Endothelial cell of umbilical vein (primary cell): Measurements from ENCODE around the gene MYL2. TPM values are rescaled to one million over a fixed set of nuclear protein-coding genes. Genes with fewer than 3 reads are reported as not detected.

Experiments
- BruUV-seq: library from RNA; stranded (reverse); fragments of 400-500 nt; replicated peaks from 2 replicates; lab custom pipeline; 2021; lab: Mats Ljungman, UMichigan
- CTCF ChIA-PET: fragments of 300-600, 350-600 bp; sonication (Branson Sonifier 250); formaldehyde crosslinking; loops from one replicate; lab custom pipeline; 2021; ENCODE audit warnings: antibody characterized with exemption, inconsistent platforms; lab: Charles Lee
- POLR2A ChIA-PET: fragments of 300-600, 350-600 bp; sonication (Branson Sonifier 250); formaldehyde crosslinking; loops from one replicate; lab custom pipeline; 2021; ENCODE audit warnings: antibody characterized with exemption, inconsistent platforms; lab: Charles Lee
- DNase-seq: peaks from one replicate; pipeline ENCODE4 v3.0.0-alpha.2; 2011; ENCODE audit warnings: low read depth, low spot score
- FAIRE-seq: peaks from 2 replicates; lab custom pipeline; 2011; peaks lifted over from hg19 to GRCh38; lab: Jason Lieb, UNC
- H2AFZ ChIP-seq: 2 replicates; pipeline ENCODE4 v1.6.0; 2012; ENCODE audit warnings: low read depth, low read length, control low read depth, inconsistent platforms
- H3K27ac ChIP-seq: 2 replicates; pipeline ENCODE4 v1.5.1; 2011; ENCODE audit warnings: low read depth, mild to moderate bottlenecking, control low read depth, low read length, moderate library complexity; ENCODE audit not compliant: insufficient read depth
- H3K27me3 ChIP-seq, 2 experiments: 2 replicates each; pipeline versions ENCODE4 v1.6.0 to v1.6.1; 2011; ENCODE audit warnings: low read length in 2 of 2, mixed read lengths in 1 of 2; ENCODE audit not compliant: control insufficient read depth in 2 of 2, insufficient read depth in 2 of 2
- H3K36me3 ChIP-seq, 2 experiments: 2 replicates in 1 of 2; 3 replicates in 1 of 2; pipeline ENCODE4 v1.5.1; 2011; ENCODE audit warnings: low read length in 2 of 2, mild to moderate bottlenecking in 1 of 2, moderate library complexity in 1 of 2; ENCODE audit not compliant: control insufficient read depth in 2 of 2, insufficient read depth in 2 of 2; ENCODE audit errors: extremely low read depth in 1 of 2
- H3K4me1 ChIP-seq: 3 replicates; pipeline ENCODE4 v1.5.1; 2011; ENCODE audit warnings: mild to moderate bottlenecking, low read length; ENCODE audit not compliant: control insufficient read depth, insufficient read depth; ENCODE audit errors: extremely low read depth
- H3K4me2 ChIP-seq: 2 replicates; pipeline ENCODE4 v1.6.1; 2011; ENCODE audit warnings: low read length, control low read depth, mixed read lengths; ENCODE audit not compliant: insufficient read depth
- H3K4me3 ChIP-seq, 3 experiments: fragments of 200-600 bp in 1 of 3; sonication (generic), shearing (Covaris generic) in 1 of 3; replicated peaks in 1 of 3; 2 replicates each; pipeline ENCODE4 v1.5.1; 2011 to 2016; ENCODE audit warnings: control low read depth in 3 of 3, low read length in 3 of 3, mild to moderate bottlenecking in 2 of 3, inconsistent platforms in 1 of 3, low read depth in 1 of 3, moderate library complexity in 1 of 3; ENCODE audit not compliant: insufficient read depth in 1 of 3
- H3K79me2 ChIP-seq: 2 replicates; pipeline ENCODE4 v1.6.0; 2012; ENCODE audit warnings: low read length, inconsistent platforms; ENCODE audit not compliant: control insufficient read depth, insufficient read depth
- H3K9ac ChIP-seq: replicated peaks from 2 replicates; pipeline ENCODE3; 2011; ENCODE audit warnings: low read length, control low read depth; ENCODE audit not compliant: insufficient read depth; ENCODE audit errors: extremely low read depth
- H3K9me1 ChIP-seq: replicated peaks from 3 replicates; pipeline ENCODE4 v1.6.0; 2011; ENCODE audit warnings: mild to moderate bottlenecking, low read length; ENCODE audit not compliant: control insufficient read depth, insufficient read depth; ENCODE audit errors: extremely low read depth
- H3K9me3 ChIP-seq: replicated peaks from 2 replicates; pipeline ENCODE4 v1.5.1; 2012; ENCODE audit warnings: low read length, inconsistent platforms; ENCODE audit not compliant: control insufficient read depth, insufficient read depth
- H4K20me1 ChIP-seq: replicated peaks from 2 replicates; pipeline ENCODE3; 2011; ENCODE audit warnings: mild to moderate bottlenecking, low read length; ENCODE audit not compliant: control insufficient read depth, insufficient read depth; ENCODE audit errors: extremely low read depth
- CTCF ChIP-seq, 2 donors: IDR thresholded peaks; 1 replicate in 1 of 2; 2 replicates in 1 of 2; pipeline ENCODE4 v1.5.1; 2011; ENCODE audit warnings: low read length in 2 of 2, mild to moderate bottlenecking in 2 of 2, moderate library complexity in 2 of 2, control low read depth in 1 of 2, inconsistent platforms in 1 of 2, low read depth in 1 of 2; ENCODE audit not compliant: insufficient read depth in 1 of 2; ENCODE audit errors: extremely low read depth in 1 of 2
- EZH2 ChIP-seq: IDR thresholded peaks from 2 replicates; pipeline ENCODE4 v1.6.1; 2012; ENCODE audit warnings: borderline replicate concordance, low read depth, mild to moderate bottlenecking, moderate library complexity, low read length, inconsistent platforms; ENCODE audit not compliant: severe bottlenecking
- FOS ChIP-seq: IDR thresholded peaks from 2 replicates; pipeline ENCODE4 v1.6.1; 2011; ENCODE audit warnings: mild to moderate bottlenecking, low read length, moderate library complexity, borderline replicate concordance; ENCODE audit not compliant: insufficient read depth
- GATA2 ChIP-seq: IDR thresholded peaks from 2 replicates; pipeline ENCODE4 v1.7.0; 2011; ENCODE audit warnings: low read depth, mild to moderate bottlenecking, moderate library complexity, mixed read lengths, low read length; ENCODE audit not compliant: insufficient read length, insufficient read depth
- JUN ChIP-seq: IDR thresholded peaks from 2 replicates; pipeline ENCODE4 v1.6.1; 2011; ENCODE audit warnings: borderline replicate concordance, low read depth; ENCODE audit not compliant: insufficient read length, insufficient read depth
- MAX ChIP-seq: IDR thresholded peaks from 2 replicates; pipeline ENCODE4 v1.6.1; 2011; ENCODE audit not compliant: insufficient read depth, insufficient read length
- MYC ChIP-seq: IDR thresholded peaks from one replicate; pipeline ENCODE4 v1.6.1; 2011; ENCODE audit warnings: mild to moderate bottlenecking, low read depth, low read length
- POLR2A ChIP-seq: IDR thresholded peaks from 2 replicates; pipeline ENCODE4 v1.6.1; 2012; ENCODE audit warnings: low read depth, mild to moderate bottlenecking, control low read depth, low read length
- POLR2AphosphoS5 ChIP-seq: IDR thresholded peaks from 2 replicates; pipeline ENCODE4 v1.6.1; 2012; ENCODE audit warnings: low read depth, mild to moderate bottlenecking, control low read depth, low read length, moderate library complexity; ENCODE audit not compliant: insufficient read depth
- dilution Hi-C: fragments of 300-500 bp; cut with MboI; formaldehyde crosslinking; loops from one replicate; pipeline ENCODE4 v1.15.0; 2019; ENCODE audit warnings: low sequenced_read_pairs; ENCODE audit not compliant: extremely low pct_ligation_motif_present
- intact Hi-C: fragments of 100-400 bp; cut with micrococcal nuclease; formaldehyde crosslinking; loops from one replicate; pipeline ENCODE4 v1.10.0; 2022
- polyA plus RNA-seq, 4 experiments: library from polyadenylated mRNA; depleted of rRNA in 3 of 4; stranded (reverse) in 3 of 4; unstranded in 1 of 4; fragments of >200 nt; gene quantifications; 2 replicates each; pipeline versions ENCODE4 v1.2.1 to v1.2.3, GENCODE V29; 2011 to 2012; ENCODE audit warnings: missing spikeins in 1 of 4
- total RNA-seq: library from RNA; stranded (reverse); gene quantifications from 2 replicates; pipeline ENCODE4 v1.2.3, GENCODE V29; 2021

MYL2 gene
- total and polyA plus RNA-seq, 2 donors (not counting 3 experiments of a cell fraction or from before 2014, with no cell fraction given), result 0.93 TPM; not detected in 1

- no peaks in the 10 kb centered on the region for H3K9me3 ChIP-seq
- no peak overlapping the region for H2AFZ ChIP-seq
- ChIA-PET CTCF (no interaction called here), POLR2A (no interaction called here)
- H3K4me1 ChIP-seq, result no peaks in the 10 kb centered on the region
- no TSS peak for BruUV-seq
- DNase-seq (no peak), FAIRE-seq (no peak)
- H3K9me1 ChIP-seq, result no peaks in the 10 kb centered on the region
- TF ChIP-seq POLR2A (no peak), CTCF (IDR thresholded peaks at IDR 0.05; ENCODE audit: extremely low read depth in 1 of 2, insufficient read depth in 1 of 2, low read depth in 1 of 2, low read length in 2 of 2) (no peak), MYC (no peak), POLR2AphosphoS5 (no peak), EZH2 (no peak), JUN (no peak), MAX (no peak), FOS (no peak), GATA2 (no peak)
- no peak overlapping the region for H3K4me2 ChIP-seq
- intact Hi-C loops, result no loop called here
- no peak overlapping the region for H3K4me3 ChIP-seq
- H3K36me3 ChIP-seq, result no peaks in the 10 kb centered on the region
- H3K79me2 ChIP-seq, result no peaks in the 10 kb centered on the region
- dilution Hi-C loops, result no loop called here
- no peak overlapping the region for H3K9ac ChIP-seq
- H4K20me1 ChIP-seq, result no peaks in the 10 kb centered on the region
- H3K27me3 ChIP-seq, result no peaks in the 10 kb centered on the region
- no peak overlapping the region for H3K27ac ChIP-seq
Measured at GRCh38 chr12:110880651-110881050, 39.7 kb downstream of the MYL2 start.
